Superior temporal gyrus (tissue), 1 donor: ENCODE results near the gene HNRNPL.
"Not testable (repeated sequence)": the region's sequence is repeated elsewhere in the genome, so short reads cannot be mapped to it uniquely, and the experiment has no call there.

Experiments used
- DNase-seq: peaks from one replicate; pipeline ENCODE4 v3.0.0-alpha.2; 2016; ENCODE audit errors: extremely low spot score

The HNRNPL gene

GRCh38 chr19:38849860-38850435 lies at the start of gene HNRNPL:
TSS of gene HNRNPL (minus strand) at chr19:38849986. CDS start at chr19:38849966, 20 bp downstream.
- no peak for DNase-seq

- no peak for DNase-seq
Measured at GRCh38 chr19:38898788-38899446, 49.1 kb upstream of the HNRNPL start.

GRCh38 chr19:38894968-38895367 lies 45.2 kb upstream of the HNRNPL start:
- no peak for DNase-seq

GRCh38 chr19:38893341-38893771 lies 43.6 kb upstream of the HNRNPL start:
- DNase-seq, result no peak

- DNase-seq, result no peak
Measured at GRCh38 chr19:38892841-38893240, 43.1 kb upstream of the HNRNPL start.

DNA sequence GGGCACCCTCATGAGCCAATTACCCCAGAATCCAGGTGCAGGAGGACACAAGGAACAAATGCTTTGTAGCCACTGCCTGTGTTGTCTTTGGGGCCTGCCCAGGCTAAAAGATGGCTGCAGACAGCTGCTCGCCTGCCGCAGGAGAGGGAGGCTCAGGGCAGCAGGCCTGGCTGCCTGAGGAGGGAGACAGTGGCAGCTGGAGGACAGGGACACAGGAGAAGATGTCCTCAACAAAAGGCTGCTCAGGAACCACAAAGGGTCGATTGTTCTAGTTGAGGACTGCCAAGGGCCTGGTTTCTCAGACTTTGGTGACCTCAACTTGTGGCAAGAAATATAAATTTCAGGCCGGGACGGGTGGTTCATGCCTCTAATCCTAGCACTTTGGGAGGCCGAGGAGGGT lies 42.0 kb upstream of the HNRNPL start:
- peak; percentile 76 for DNase-seq

GRCh38 chr19:38890686-38891085 lies 40.9 kb upstream of the HNRNPL start:
- no peak for DNase-seq

DNA sequence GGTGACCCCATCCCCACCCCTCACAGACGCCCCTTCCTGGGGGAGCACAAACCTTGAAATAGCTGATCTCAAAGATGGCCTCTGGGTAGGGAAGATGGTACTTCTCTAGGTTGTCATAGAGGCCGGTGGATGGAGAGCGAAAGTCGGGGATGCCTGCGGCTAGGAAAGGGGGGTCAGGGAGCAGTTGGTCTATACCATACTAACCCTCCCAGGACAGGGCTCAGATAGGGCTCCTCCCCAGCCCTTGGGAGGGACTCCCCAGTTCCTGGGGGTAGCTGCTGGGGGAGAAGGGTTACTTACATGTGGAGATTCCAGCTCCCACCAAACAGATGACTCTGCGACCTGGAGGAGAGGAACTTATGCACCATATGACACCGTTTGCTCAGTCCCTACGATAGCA lies 40.0 kb upstream of the HNRNPL start:
- DNase-seq, result no peak

- no peak for DNase-seq
Measured at GRCh38 chr19:38888876-38889275, 39.1 kb upstream of the HNRNPL start.

GRCh38 chr19:38884691-38885090 lies 34.9 kb upstream of the HNRNPL start:
- not testable (repeated sequence) for DNase-seq

DNA sequence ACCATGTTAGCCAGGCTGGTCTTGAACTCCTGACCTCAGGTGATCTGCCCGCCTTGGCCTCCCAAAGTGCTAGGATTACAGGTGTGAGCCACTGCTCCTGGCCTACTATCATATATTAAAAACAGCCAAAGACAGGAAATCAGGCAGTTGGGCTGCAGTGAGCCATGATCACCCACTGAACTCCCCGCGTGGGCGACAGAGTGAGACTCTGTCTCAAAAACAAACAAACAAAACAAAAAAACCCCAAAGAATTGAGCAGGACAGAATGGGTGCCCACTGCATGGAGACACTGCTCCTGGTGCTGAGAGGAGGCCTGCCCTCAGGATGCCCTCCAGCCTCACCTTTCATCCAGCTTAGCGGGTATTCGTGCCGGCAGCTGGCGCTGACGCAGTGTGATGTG lies 33.5 kb upstream of the HNRNPL start:
- no peak for DNase-seq

GRCh38 chr19:38880882-38881609 lies 31.3 kb upstream of the HNRNPL start:
- DNase-seq, result no peak

- no peak for DNase-seq
Measured at GRCh38 chr19:38880076-38880881, 30.5 kb upstream of the HNRNPL start.

GRCh38 chr19:38879400-38879751 lies 29.6 kb upstream of the HNRNPL start:
- no peak for DNase-seq

- no peak for DNase-seq
Measured at GRCh38 chr19:38878575-38879399, 29.0 kb upstream of the HNRNPL start.

GRCh38 chr19:38877781-38878574 lies 28.2 kb upstream of the HNRNPL start, which contains the start of gene RINL:
TSS of gene RINL (minus strand) at chr19:38878275. CDS start at chr19:38876742, 1,533 bp downstream.
- DNase-seq, result no peak

DNA sequence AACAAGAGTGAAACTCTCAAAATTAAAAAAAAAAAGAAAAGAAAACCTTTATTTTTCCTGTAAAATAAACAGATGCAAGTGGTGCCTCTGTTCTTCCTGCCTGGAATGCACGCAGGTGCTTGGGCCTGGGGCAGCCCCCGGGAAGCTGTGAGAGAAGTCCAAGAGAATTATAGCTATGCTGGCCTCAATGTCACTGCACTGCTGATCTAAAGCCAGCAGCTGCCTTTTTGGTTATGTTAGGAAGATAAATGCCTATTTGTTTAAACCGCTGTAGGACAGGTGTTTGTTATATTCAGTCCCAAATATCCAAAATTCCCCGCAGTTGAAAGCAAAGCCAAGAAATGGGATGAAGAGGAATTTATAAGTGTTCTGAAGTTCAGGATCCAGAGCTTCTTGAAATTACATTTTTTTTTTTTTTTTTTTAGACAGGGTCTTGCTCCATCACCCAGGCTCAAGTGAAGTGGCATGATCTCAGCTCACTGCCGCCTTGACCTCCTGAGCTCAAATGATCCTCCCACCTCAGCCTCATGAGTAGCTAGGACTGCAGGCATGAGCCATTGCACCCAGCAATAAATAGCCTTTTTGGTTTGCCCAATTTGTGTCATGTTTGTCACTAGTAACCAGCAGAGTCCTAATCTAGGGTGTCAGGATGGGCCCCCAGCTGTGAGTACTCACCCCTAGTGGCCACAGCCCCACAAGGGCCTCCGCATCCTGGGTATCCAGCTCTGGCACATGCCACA lies 26.0 kb upstream of the HNRNPL start:
- no peak for DNase-seq

DNA sequence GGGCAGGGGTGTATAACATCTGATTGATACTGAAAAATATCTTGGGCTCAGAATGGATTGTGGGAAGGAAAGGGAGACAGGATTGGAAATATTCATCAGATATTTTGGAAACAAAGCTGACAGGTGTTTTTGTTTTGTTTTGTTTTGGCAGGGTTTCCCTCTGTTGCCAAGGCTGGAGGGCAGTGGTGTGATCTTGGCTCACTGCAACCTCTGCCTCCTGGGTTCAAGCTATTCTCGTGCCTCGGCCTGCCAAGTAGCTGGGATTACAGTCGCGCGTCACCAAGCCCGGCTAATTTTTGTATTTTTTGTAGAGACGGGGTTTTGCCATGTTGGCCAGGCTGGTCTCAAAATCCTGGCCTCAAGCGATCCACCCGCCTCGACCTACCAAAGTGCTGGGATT lies 23.6 kb upstream of the HNRNPL start:
- DNase-seq, result not testable (repeated sequence)

GRCh38 chr19:38870612-38871011 lies 20.8 kb upstream of the HNRNPL start:
- DNase-seq, result no peak
